HG02623 (cell line): ENCODE results near the gene B4GALT2.

Source experiments
- ATAC-seq: cut with Tn5 transposase; IDR thresholded peaks from one replicate; pipeline ENCODE4 v1.9.1; 2021; ENCODE audit warnings: moderate library complexity; ENCODE audit not compliant: unreplicated experiment

Gene B4GALT2

GRCh38 chr1:44000122-44000665, 21.2 kb downstream of the B4GALT2 start:
- ATAC-seq = no peak

DNA sequence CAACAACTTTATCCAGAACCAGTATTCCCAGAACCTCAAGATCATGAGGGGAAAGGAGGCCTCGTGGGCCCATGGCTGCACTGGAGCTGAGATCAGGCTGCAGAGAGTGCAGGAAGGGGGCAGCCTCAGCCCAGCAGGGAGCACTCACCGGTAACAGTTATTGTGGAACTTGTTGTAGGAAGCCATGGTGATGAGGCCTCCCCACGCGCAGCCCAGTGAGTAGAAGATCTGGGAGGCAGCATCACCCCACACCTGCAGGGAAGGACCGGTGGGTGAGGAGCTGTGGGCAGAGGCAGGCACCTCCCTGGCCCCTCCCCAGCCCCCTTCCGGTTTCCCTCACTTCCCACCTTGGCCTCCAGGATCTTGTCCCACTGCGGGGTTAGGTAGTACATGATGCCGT, 23.2 kb downstream of the B4GALT2 start:
- ATAC-seq = no peak

GRCh38 chr1:44002606-44003157, 23.7 kb downstream of the B4GALT2 start:
- no peak for ATAC-seq

DNA sequence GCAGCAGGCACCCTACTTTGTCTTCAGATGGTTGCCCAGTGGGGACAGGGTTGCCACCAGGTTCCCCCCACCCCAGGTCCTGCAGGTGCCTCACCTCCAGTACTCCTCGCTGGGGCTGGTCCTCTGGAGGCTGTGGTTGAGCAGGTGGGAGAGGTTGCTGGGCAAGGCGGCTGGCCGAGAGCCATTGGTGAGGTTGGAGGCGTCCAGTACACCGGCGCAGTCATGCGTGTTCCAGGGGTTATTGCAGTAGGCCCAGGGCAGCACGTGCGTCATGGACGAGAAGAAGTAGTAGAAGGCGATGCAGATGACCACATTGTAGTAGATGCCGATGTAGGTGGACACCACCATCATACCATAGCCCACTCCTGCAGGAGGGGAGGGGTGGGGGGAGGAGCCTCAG, 29.2 kb downstream of the B4GALT2 start:
- no peak for ATAC-seq

DNA sequence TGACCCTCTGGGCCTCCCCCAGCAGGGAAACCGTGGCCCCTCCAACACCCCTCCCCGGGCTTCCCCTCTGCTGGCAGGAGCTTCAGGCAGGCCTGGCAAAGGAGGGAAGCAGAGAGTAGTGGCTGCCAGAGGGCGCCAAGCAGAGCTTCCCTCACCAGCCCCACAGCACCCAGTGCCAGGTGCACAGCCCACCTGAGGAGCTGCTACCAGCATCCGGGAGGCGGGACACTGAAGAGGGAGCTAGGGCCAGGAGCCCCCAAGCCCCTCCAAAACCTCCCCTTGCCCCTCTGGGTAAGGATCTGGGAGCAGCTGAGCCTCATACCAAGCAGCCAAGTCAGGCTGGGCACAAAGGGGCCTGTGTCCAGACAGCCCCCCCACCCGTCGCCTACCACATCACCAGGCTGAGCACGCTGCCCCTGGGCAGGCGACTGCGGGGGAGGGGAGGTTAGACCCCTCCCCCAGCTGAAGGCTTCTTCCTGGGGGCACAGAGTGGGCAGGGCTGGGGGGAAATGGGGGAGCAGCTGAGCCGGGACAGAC, 32.0 kb downstream of the B4GALT2 start:
- no peak for ATAC-seq

DNA sequence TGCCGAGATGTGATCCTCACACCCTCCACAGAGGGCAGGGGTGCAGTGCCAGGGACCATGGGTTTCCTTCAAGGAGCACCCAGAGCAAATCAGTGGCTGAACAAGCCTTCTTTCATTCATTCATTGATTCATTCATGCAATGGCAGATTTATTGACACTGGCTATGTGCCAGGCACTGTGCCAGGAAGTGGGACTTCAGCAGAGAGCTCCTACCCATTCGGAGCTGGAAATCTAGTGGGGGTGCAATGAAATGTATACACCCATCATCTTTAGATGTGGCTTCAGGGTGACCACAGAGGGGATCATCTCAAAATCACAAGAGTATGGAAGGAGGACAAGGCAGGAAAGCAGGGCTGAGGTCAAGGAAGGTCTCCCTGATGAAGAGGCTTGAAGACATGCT, 33.4 kb downstream of the B4GALT2 start:
- no peak for ATAC-seq

DNA sequence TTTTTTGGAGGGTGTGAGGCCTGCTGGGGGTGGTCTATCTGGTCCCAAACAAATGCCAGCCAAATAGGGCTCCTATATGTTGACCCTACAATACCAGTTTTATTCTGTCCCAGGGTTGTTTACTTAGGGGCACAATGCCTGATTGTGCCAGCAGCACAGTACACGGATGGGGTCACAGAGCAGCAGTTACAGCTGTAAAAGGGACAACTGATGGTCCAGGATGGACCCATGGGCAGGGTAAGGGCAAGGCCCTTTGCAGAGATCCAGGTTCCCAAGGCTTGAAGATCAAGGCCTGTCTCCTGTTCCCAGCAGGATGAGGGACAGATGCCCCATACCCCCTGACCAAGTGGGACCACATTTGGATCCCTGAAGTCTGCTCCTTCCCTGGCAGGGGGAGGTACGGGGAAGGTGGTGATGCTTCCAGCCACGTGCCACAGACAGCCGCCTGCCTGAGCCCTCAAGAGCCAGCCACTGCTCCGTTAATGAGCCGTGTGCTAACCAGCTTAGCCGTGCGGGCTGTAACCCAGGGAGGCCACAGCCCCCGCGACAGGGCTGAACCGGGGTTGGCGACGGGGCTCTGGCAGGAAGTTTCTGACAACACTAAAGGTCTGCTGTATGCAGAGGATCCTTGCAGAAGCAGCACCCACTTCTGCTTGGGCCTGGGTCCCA, 34.1 kb downstream of the B4GALT2 start:
- ATAC-seq = no peak

DNA sequence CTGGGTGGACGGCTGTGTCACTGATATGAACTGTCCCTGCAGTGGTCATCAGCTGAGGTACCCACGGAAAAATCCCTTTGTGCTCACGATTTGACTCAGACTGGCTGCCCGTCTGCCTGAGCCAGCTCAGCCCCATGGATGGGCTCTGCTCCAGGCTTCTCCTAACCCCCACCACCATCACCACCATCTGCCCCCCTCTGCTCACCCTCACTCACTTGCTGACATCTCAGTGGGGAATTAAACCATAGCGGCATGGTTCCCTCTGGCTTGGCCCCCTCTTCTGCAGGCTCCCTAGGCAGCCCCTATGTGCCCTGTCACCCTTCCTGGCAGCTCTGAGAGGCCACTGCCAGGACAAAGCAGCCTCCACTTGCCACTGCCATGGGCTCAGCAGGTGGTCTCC, 34.9 kb downstream of the B4GALT2 start:
- ATAC-seq = no peak

GRCh38 chr1:44014365-44015104, 35.5 kb downstream of the B4GALT2 start:
- no peak for ATAC-seq

DNA sequence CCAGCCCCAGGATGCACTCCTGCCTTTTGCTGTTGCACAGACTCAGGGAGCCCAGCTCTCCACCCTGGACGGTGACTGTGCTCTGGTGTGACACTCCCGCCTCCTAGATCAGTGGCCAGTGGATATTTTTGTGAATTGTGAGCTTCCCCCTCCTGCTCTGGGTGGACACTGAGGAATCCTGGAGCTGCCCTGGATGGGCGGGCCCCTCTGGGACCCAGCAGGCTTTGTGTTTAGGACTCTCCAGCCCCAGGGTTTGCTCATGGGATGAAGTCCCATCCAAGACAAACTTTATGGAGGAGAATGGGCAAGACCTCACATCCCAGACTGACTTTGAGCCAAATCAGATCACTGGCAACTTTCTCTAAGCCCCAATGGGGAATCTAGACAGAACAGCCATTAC, 36.2 kb downstream of the B4GALT2 start:
- ATAC-seq = no peak

- no peak for ATAC-seq
Measured at GRCh38 chr1:44016041-44016889, 37.3 kb downstream of the B4GALT2 start.

DNA sequence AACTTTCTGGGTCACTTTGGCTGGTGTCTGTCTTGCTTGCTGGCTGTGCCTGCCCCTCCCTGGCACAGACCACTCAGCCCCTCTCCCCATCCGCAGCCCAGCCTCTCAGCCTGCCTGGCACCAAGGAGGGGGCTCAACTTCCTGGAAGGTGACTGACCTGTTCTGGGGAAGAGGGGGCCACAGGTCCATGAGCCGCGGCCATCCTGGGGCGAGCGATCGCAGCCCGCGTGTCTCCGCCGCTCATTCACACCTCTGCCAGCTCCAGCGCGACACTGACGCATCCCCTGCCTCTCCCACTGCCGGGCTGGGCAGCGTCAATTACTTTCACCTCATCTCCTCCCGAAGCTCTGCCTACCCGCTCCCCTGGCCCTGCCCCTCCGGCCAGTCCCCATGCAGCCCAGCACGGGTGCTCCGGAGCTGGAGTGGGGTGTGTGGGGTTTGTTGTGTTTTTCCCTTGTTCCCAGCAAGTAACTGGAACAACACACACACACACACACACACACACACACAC, 37.9 kb downstream of the B4GALT2 start:
- no peak for ATAC-seq

DNA sequence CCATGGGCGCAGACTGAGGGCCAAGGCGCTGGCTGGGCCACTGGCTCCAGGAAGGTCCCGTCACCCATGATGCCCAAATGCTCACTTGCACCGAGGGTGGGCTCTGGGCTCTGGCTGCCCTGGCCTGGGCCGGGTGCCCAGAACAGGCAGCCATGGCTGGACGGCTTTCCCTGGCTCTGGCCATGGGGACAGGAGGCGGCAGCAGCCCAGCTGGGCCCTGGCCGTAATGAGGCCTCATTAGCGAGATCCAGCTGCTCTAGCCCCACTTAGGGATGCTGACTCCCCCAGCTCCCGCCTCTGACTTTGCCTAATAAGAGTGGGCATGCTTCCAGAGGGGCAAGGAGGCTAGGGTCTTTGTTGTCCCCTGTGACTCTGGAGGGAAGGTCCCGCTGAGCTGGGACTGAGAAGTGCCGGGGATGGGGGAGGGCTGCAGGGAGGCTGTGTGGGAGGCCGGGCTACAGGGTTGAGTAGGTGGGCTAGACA, 40.5 kb downstream of the B4GALT2 start:
- no peak for ATAC-seq

DNA sequence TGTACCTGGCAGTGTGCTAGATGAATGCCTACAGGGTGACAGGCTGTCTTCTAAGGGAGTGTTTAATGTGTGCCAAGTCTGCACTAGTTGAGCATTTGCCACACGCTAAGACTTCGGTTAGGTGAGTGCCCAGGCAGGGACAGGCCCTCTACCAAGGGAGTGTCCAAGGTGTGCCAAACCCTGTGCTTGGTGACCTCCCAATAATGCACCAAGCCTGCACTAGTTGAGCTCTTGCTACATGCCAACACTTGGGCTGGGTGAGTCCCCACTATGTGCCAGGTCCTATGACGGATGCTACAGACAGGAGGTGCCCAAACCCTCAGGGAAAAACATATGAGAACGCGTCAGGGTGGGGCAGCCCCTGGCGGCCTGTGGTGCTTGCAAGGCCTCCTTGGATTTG, 41.5 kb downstream of the B4GALT2 start:
- no peak for ATAC-seq

- no peak for ATAC-seq
Measured at GRCh38 chr1:44021156-44021555, 42.1 kb downstream of the B4GALT2 start.

DNA sequence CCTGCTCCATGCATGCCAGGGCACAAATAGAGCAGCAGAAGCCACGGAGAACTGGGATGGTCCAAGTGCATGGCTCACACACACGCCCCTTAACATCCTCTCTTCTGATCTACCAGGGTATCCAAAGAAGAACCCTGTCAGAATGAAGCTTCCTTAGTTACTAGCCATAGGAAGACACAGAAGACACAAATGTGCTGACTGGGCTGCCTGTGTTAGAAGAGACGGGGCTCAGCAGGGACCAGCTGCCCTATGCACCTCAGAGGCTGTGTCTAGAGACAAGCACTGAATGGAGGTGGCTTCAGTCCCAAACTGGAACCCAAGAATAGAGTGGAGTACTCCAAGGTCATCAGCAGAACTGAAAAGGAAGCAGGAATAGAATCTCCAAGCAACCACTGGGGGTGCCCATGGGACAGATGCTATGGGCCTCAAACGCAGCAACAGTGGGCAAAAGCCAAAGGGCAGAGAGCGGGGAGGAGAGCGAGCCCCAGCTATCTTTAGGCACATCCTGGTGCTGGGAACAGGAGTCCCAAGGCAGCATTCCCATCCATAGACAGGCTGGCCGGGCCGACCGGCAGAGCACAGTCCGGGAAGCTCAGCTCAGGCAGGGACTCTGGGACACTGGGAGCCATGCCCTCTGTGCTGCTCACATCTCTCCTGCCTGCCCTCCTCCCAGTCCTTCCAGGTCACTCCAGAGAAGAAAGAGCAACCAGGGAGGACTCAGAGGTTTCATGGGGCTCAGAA, 42.7 kb downstream of the B4GALT2 start:
- no peak for ATAC-seq

- no peak for ATAC-seq
Measured at GRCh38 chr1:44024031-44024902, 45.3 kb downstream of the B4GALT2 start.

DNA sequence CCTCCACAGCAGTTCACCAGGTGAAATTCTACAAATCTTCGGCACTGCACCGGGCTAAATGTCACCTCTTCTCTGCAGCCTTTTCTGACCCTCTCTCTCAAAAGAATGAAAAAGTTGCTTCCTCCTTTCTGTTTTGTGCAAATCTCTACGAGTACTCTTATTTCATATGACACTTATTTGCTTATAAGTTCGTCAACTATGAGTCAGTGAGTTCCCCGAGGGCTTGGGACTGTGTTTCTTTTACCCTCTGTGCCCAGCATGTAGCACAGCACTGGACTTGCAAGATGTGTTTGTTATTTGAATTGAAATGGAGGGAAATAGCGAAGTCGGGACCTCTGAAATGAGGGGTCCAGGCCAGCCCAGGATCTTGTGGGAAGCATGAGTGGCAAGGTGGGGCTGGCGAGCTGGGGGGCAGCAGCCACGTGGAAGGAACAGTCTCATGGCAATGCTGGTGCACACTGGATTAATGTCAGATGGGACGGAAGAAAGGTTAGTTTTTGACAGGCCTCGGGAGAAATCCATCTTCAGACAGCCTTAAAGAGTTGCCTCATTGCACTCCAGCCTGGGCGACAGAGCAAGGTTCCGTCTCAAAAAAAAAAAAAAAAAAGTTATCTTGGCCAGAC, 46.0 kb downstream of the B4GALT2 start:
- ATAC-seq = no peak
